H1 (cell line): ENCODE measurements around the gene ST8SIA5. TPM values are rescaled to one million over a fixed set of nuclear protein-coding genes. Genes with fewer than 3 reads are reported as not detected.

Experiments
- CTCF ChIA-PET: fragments of 300-600 bp; sonication (Branson Sonifier 250); formaldehyde crosslinking; loops from one replicate; lab custom pipeline; 2021; ENCODE audit not compliant: partially characterized antibody; lab: Charles Lee
- POLR2A ChIA-PET: fragments of 300-600 bp; sonication (Branson Sonifier 250); formaldehyde crosslinking; loops from one replicate; lab custom pipeline; 2021; ENCODE audit warnings: inconsistent platforms; ENCODE audit not compliant: partially characterized antibody; lab: Charles Lee
- DNase-seq, 2 experiments: peaks; one replicate each; pipeline versions ENCODE4 v3.0.0 to v3.0.0-alpha.2; 2010 to 2022; ENCODE audit warnings: low spot score in 2 of 2, low read depth in 1 of 2, mixed read lengths in 1 of 2
- FAIRE-seq: peaks from 2 replicates; lab custom pipeline; 2011; peaks lifted over from hg19 to GRCh38; lab: Jason Lieb, UNC
- H2AFZ ChIP-seq: 2 replicates; pipeline ENCODE4 v1.8.1; 2012; ENCODE audit warnings: low read length, inconsistent platforms
- H2AK5ac ChIP-seq: 2 replicates; pipeline ENCODE4 v1.6.1; 2013; ENCODE audit warnings: low read depth, low read length
- H2BK120ac ChIP-seq: replicated peaks from 2 replicates; pipeline ENCODE3; 2013; ENCODE audit warnings: low read depth, low read length, inconsistent platforms
- H2BK12ac ChIP-seq: 2 replicates; pipeline ENCODE4 v1.6.1; 2013; ENCODE audit warnings: low read depth, low read length
- H2BK15ac ChIP-seq: 2 replicates; pipeline ENCODE4 v1.6.1; 2013; ENCODE audit warnings: low read length
- H2BK20ac ChIP-seq: 2 replicates; pipeline ENCODE4 v1.6.1; 2013; ENCODE audit warnings: low read length
- H2BK5ac ChIP-seq: 2 replicates; pipeline ENCODE4 v1.6.1; 2013; ENCODE audit warnings: low read depth, low read length
- H3K14ac ChIP-seq: 2 replicates; pipeline ENCODE4 v1.6.1; 2013; ENCODE audit warnings: inconsistent platforms; ENCODE audit not compliant: insufficient read length
- H3K18ac ChIP-seq: 2 replicates; pipeline ENCODE4 v1.6.1; 2013; ENCODE audit warnings: low read length; ENCODE audit errors: extremely low read depth
- H3K23ac ChIP-seq: 2 replicates; pipeline ENCODE4 v1.6.1; 2013; ENCODE audit warnings: inconsistent platforms; ENCODE audit not compliant: insufficient read length
- H3K23me2 ChIP-seq: 2 replicates; pipeline ENCODE4 v1.6.1; 2013; ENCODE audit warnings: low read depth, low read length
- H3K27ac ChIP-seq: 2 replicates; pipeline ENCODE4 v1.6.1; 2011; ENCODE audit warnings: low read depth, low read length, inconsistent platforms
- H3K27me3 ChIP-seq, 4 experiments: replicated peaks in 1 of 4; 1 replicate in 1 of 4; 2 replicates in 3 of 4; pipeline versions ENCODE4 v1.6.1 to v1.8.1; 2011 to 2013; ENCODE audit warnings: low read length in 3 of 4, mild to moderate bottlenecking in 3 of 4, inconsistent platforms in 2 of 4, mixed read lengths in 2 of 4, moderate library complexity in 1 of 4; ENCODE audit not compliant: control insufficient read depth in 3 of 4, insufficient read depth in 3 of 4; ENCODE audit errors: extremely low read depth in 1 of 4
- H3K36me3 ChIP-seq, 4 experiments: 2 replicates each; pipeline versions ENCODE4 v1.6.1 to v1.8.1; 2011 to 2013; ENCODE audit warnings: mild to moderate bottlenecking in 4 of 4, low read length in 3 of 4, moderate library complexity in 2 of 4, control low read depth in 1 of 4, inconsistent platforms in 1 of 4; ENCODE audit not compliant: insufficient read depth in 4 of 4, control insufficient read depth in 2 of 4
- H3K4ac ChIP-seq: replicated peaks from 2 replicates; pipeline ENCODE3; 2013; ENCODE audit warnings: low read length, low read depth, mixed read lengths, inconsistent platforms; ENCODE audit not compliant: insufficient read length
- H3K4me1 ChIP-seq, 4 experiments: replicated peaks in 1 of 4; 1 replicate in 1 of 4; 2 replicates in 3 of 4; pipeline versions ENCODE4 v1.6.1 to v1.8.1; 2011 to 2013; ENCODE audit warnings: low read length in 3 of 4, inconsistent platforms in 2 of 4, mixed read lengths in 1 of 4; ENCODE audit not compliant: insufficient read depth in 4 of 4, control insufficient read depth in 3 of 4
- H3K4me2 ChIP-seq, 2 experiments: 2 replicates each; pipeline versions ENCODE4 v1.6.1 to v1.8.1; 2011 to 2013; ENCODE audit warnings: low read depth in 2 of 2, low read length in 2 of 2, control low read depth in 1 of 2, inconsistent platforms in 1 of 2, mild to moderate bottlenecking in 1 of 2; ENCODE audit not compliant: insufficient read depth in 1 of 2
- H3K4me3 ChIP-seq, 4 experiments: fragments of 200-600, 300-600 bp in 1 of 4; sonication (generic), shearing (Covaris generic), sonication (Bioruptor Twin) in 1 of 4; 2 replicates each; pipeline versions ENCODE4 v1.5.1 to v1.8.1; 2011 to 2016; ENCODE audit warnings: low read length in 4 of 4, low read depth in 3 of 4, control low read depth in 2 of 4, inconsistent platforms in 2 of 4, mild to moderate bottlenecking in 2 of 4, mixed read lengths in 1 of 4, moderate library complexity in 1 of 4; ENCODE audit not compliant: insufficient read depth in 2 of 4; ENCODE audit errors: extremely low read depth in 1 of 4
- H3K56ac ChIP-seq: replicated peaks from 2 replicates; pipeline ENCODE3; 2013; ENCODE audit warnings: low read depth, mild to moderate bottlenecking, mixed read lengths, low read length, inconsistent platforms; ENCODE audit not compliant: insufficient read length
- H3K79me1 ChIP-seq: 2 replicates; pipeline ENCODE4 v1.6.1; 2013; ENCODE audit warnings: low read depth, low read length, control low read depth
- H3K79me2 ChIP-seq, 2 experiments: 2 replicates each; pipeline versions ENCODE4 v1.6.1 to v1.8.1; 2012 to 2013; ENCODE audit warnings: low read length in 2 of 2, mild to moderate bottlenecking in 2 of 2, inconsistent platforms in 1 of 2; ENCODE audit not compliant: insufficient read depth in 2 of 2, control insufficient read depth in 1 of 2
- H3K9ac ChIP-seq, 4 experiments: replicated peaks in 1 of 4; 1 replicate in 1 of 4; 2 replicates in 3 of 4; pipeline versions ENCODE4 v1.6.1 to v1.8.1; 2011 to 2013; ENCODE audit warnings: low read depth in 3 of 4, low read length in 3 of 4, control low read depth in 2 of 4, mild to moderate bottlenecking in 2 of 4, moderate library complexity in 2 of 4, inconsistent platforms in 1 of 4; ENCODE audit errors: extremely low read depth in 1 of 4
- H3K9me3 ChIP-seq, 2 experiments: 2 replicates each; pipeline versions ENCODE4 v1.6.1 to v1.8.1; 2012 to 2013; ENCODE audit warnings: mild to moderate bottlenecking in 2 of 2, moderate library complexity in 2 of 2, control low read depth in 1 of 2, inconsistent platforms in 1 of 2, low read depth in 1 of 2, low read length in 1 of 2, mixed read lengths in 1 of 2; ENCODE audit not compliant: insufficient read depth in 2 of 2
- H4K20me1 ChIP-seq, 2 experiments: replicated peaks in 1 of 2; 2 replicates each; pipeline versions ENCODE3 to v1.8.1; 2011 to 2013; ENCODE audit warnings: inconsistent platforms in 2 of 2, low read length in 2 of 2, mild to moderate bottlenecking in 1 of 2; ENCODE audit not compliant: insufficient read depth in 2 of 2, control insufficient read depth in 1 of 2
- H4K5ac ChIP-seq: 2 replicates; pipeline ENCODE4 v1.6.1; 2013; ENCODE audit warnings: low read length, low read depth, mixed read lengths, inconsistent platforms; ENCODE audit not compliant: insufficient read length
- H4K8ac ChIP-seq: 2 replicates; pipeline ENCODE4 v1.8.0; 2013; ENCODE audit warnings: mild to moderate bottlenecking, moderate library complexity, low read length, inconsistent platforms; ENCODE audit not compliant: insufficient read depth; ENCODE audit errors: extremely low read depth
- H4K91ac ChIP-seq: replicated peaks from 2 replicates; pipeline ENCODE3; 2013; ENCODE audit warnings: low read length, mixed read lengths, inconsistent platforms; ENCODE audit not compliant: insufficient read length
- BACH1 ChIP-seq: IDR thresholded peaks from 2 replicates; pipeline ENCODE4 v1.6.1; 2012; ENCODE audit warnings: low read length, improper control_type of control experiment
- BCL11A ChIP-seq, 2 experiments: IDR thresholded peaks; one replicate each; pipeline ENCODE4 v1.6.1; 2011; ENCODE audit warnings: low read depth in 2 of 2, low read length in 2 of 2, mild to moderate bottlenecking in 2 of 2
- CEBPB ChIP-seq: IDR thresholded peaks from 2 replicates; pipeline ENCODE4 v1.6.1; 2012; ENCODE audit warnings: low read depth, low read length
- CTBP2 ChIP-seq: IDR thresholded peaks from 2 replicates; pipeline ENCODE4 v1.7.0; 2011; ENCODE audit warnings: borderline replicate concordance, mild to moderate bottlenecking, moderate library complexity, mixed read lengths, low read length; ENCODE audit not compliant: insufficient read depth, insufficient read length
- GTF2F1 ChIP-seq: IDR thresholded peaks from 2 replicates; pipeline ENCODE4 v1.6.1; 2012; ENCODE audit warnings: low read depth, low read length, improper control_type of control experiment, borderline replicate concordance
- HDAC2 ChIP-seq, 2 experiments: fragments of 300-600 bp in 1 of 2; sonication (generic) in 1 of 2; IDR thresholded peaks; 2 replicates each; pipeline ENCODE4 v1.6.1; 2011 to 2012; ENCODE audit warnings: low read depth in 2 of 2, low read length in 2 of 2, mild to moderate bottlenecking in 2 of 2, moderate library complexity in 2 of 2, borderline replicate concordance in 1 of 2, inconsistent platforms in 1 of 2
- MAFK ChIP-seq: IDR thresholded peaks from 2 replicates; pipeline ENCODE4 v1.6.1; 2012; ENCODE audit warnings: low read depth, mild to moderate bottlenecking, improper control_type of control experiment, low read length
- RFX5 ChIP-seq: IDR thresholded peaks from 2 replicates; pipeline ENCODE4 v1.6.1; 2011; ENCODE audit warnings: low read depth, low read length, improper control_type of control experiment, borderline replicate concordance
- RXRA ChIP-seq: IDR thresholded peaks from 2 replicates; pipeline ENCODE4 v1.6.1; 2011; ENCODE audit warnings: low read depth, mild to moderate bottlenecking, low read length, moderate library complexity; ENCODE audit not compliant: insufficient read depth
- WGBS, 2 experiments: shearing (Covaris generic) in 1 of 2; methylation state at CpG; one replicate each; pipeline versions ENCODE4 v1.1.6 to v1.1.7; 2013 to 2015; ENCODE audit warnings: low lambda C conversion rate in 2 of 2, mixed read lengths in 2 of 2, inconsistent platforms in 1 of 2, low coverage in 1 of 2, missing lambda C conversion rate in 1 of 2; ENCODE audit not compliant: insufficient replicate concordance in 2 of 2, insufficient coverage in 1 of 2, insufficient read length in 1 of 2; ENCODE audit errors: extremely low coverage in 1 of 2, missing lambda C conversion rate in 1 of 2; 5-methylcytosine and 5-hydroxymethylcytosine counted together
- polyA plus RNA-seq, 7 experiments: library from polyadenylated mRNA; depleted of rRNA in 3 of 7; stranded (reverse) in 5 of 7; unstranded in 2 of 7; fragments of >200 nt in 5 of 7; fragments of 200-250 nt in 2 of 7; gene quantifications; 1 replicate in 5 of 7; 2 replicates in 1 of 7; 4 replicates in 1 of 7; pipeline versions ENCODE4 v1.2.1 to v1.2.3, GENCODE V29; 2011 to 2013; ENCODE audit warnings: missing spikeins in 2 of 7, mixed read lengths in 2 of 7
- total RNA-seq: library from RNA; stranded (reverse); fragmentation: NEBNext Ultra II Directional; extraction: Animal tissue kit (Norgen Biotek cat#: 25700); gene quantifications from 2 replicates; pipeline ENCODE4 v1.2.1, GENCODE V29; 2021
- TF ChIP-seq, protein P1 (sequence below): IDR thresholded peaks from 2 replicates; pipeline ENCODE4 v1.6.1; 2012; ENCODE audit warnings: low read length, inconsistent platforms

Gene ST8SIA5
- total and polyA plus RNA-seq, 2 of the 8 experiments (the other 6 are each of a cell fraction or from before 2014, with no cell fraction given) = 2.4 to 6.3 TPM

DNA sequence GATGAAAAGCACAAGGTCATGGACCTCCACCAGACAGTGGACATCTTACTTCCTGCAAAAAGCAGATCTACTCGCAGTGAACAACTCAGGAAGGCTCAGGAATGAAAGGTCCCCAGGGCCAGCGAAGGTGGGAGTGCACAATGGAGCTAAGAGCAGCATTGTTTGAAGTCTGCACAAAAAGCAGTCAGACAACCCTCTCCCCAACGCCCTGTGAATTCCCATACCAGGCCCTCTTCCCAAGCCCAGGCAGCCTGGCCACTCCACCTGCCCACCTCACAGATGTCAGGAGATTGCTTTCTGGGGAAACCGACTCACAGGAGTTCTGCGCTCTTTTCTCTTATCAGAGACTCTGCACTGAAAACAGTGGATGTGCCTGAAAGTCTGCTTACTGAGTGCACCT lies 34.8 kb downstream of the ST8SIA5 start:
- H2BK12ac ChIP-seq = no peak overlapping the region
- no peak overlapping the region for H2BK120ac ChIP-seq
- H4K91ac ChIP-seq = no peak overlapping the region
- no peaks in the 10 kb centered on the region for H3K4me1 ChIP-seq
- no peak for DNase-seq
- no peak overlapping the region for H3K23ac ChIP-seq
- H3K27me3 ChIP-seq = no peaks in the 10 kb centered on the region
- ChIA-PET CTCF (interaction anchor here (1.1 to 1.8 kb wide), 2 partner anchors 20 to 33 kb away, joined by 3 to 4 read pairs; no protein-coding TSS in a partner anchor), POLR2A (no interaction called here)
- H2AFZ ChIP-seq = no peak overlapping the region
- no peak overlapping the region for H2BK20ac ChIP-seq
- H2AK5ac ChIP-seq = no peak overlapping the region
- no peak overlapping the region for H3K9ac ChIP-seq
- H3K27ac ChIP-seq = no peak overlapping the region
- no peak overlapping the region for H3K4me3 ChIP-seq
- no peak overlapping the region for H3K4ac ChIP-seq
- H4K8ac ChIP-seq = no peak overlapping the region
- no peaks in the 10 kb centered on the region for H3K79me1 ChIP-seq
- no peak overlapping the region for H3K4me2 ChIP-seq
- no peak overlapping the region for H3K18ac ChIP-seq
- H3K23me2 ChIP-seq = no peaks in the 10 kb centered on the region
- H3K9me3 ChIP-seq = no peaks in the 10 kb centered on the region
- H2BK15ac ChIP-seq = no peak overlapping the region
- H4K20me1 ChIP-seq = no peaks in the 10 kb centered on the region
- WGBS, 2 experiments = 82% methylated on average over 5 of the region's 5 CpGs; no CpG with 5 or more reads in 1 of the 2 experiments
- FAIRE-seq = no peak
- H2BK5ac ChIP-seq = no peak overlapping the region
- H4K5ac ChIP-seq = no peak overlapping the region
- no peak overlapping the region for H3K14ac ChIP-seq
- H3K36me3 ChIP-seq = no peaks in the 10 kb centered on the region
- no peak overlapping the region for H3K56ac ChIP-seq
- H3K79me2 ChIP-seq = no peaks in the 10 kb centered on the region
- TF ChIP-seq RXRA (no peak), RFX5 (no peak), GTF2F1 (no peak), CEBPB (no peak), BCL11A (IDR thresholded peaks at IDR 0.05; ENCODE audit: low read depth in 2 of 2, low read length in 2 of 2) (no peak), BACH1 (no peak), HDAC2 (IDR thresholded peaks at IDR 0.05; ENCODE audit: borderline replicate concordance in 1 of 2, low read depth in 2 of 2, low read length in 2 of 2) (no peak), CTBP2 (no peak), MAFK (no peak)
- TF ChIP-seq, protein P1, sequence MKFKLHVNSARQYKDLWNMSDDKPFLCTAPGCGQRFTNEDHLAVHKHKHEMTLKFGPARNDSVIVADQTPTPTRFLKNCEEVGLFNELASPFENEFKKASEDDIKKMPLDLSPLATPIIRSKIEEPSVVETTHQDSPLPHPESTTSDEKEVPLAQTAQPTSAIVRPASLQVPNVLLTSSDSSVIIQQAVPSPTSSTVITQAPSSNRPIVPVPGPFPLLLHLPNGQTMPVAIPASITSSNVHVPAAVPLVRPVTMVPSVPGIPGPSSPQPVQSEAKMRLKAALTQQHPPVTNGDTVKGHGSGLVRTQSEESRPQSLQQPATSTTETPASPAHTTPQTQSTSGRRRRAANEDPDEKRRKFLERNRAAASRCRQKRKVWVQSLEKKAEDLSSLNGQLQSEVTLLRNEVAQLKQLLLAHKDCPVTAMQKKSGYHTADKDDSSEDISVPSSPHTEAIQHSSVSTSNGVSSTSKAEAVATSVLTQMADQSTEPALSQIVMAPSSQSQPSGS = no peak
